ENCODE data around the gene AMT. TPM values are rescaled to one million over a fixed set of nuclear protein-coding genes. Genes with fewer than 3 reads are reported as not detected.
"Not testable (repeated sequence)": the region's sequence is repeated elsewhere in the genome, so short reads cannot be mapped to it uniquely, and the experiment has no call there.

AMT gene
- polyA plus RNA-seq, 4 donors, result 36.3 to 43.5 (median 39.1) TPM

DNA sequence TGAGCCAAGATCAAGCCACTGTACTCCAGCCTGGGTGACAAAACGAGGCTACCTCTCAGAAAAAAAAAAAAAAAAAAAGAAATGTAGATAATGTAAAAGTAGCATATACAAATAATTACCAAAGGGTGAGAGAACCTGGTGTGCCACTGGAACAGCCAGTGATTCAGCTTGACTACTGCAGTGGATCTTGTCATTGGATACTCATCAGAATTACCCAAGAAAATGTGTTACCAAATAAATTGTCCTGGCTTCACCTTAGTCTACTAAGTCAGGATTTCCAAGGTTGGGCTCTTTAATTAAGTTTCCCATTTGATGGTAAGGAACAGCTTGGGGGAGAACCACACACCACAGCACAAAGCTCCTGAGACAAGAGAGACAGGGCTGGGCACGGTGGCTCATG is 5.3 kb upstream of the AMT start:
- DNase-seq (ENCODE audit: low read depth in 4 of 4, low spot score in 3 of 4), result no peak

DNA sequence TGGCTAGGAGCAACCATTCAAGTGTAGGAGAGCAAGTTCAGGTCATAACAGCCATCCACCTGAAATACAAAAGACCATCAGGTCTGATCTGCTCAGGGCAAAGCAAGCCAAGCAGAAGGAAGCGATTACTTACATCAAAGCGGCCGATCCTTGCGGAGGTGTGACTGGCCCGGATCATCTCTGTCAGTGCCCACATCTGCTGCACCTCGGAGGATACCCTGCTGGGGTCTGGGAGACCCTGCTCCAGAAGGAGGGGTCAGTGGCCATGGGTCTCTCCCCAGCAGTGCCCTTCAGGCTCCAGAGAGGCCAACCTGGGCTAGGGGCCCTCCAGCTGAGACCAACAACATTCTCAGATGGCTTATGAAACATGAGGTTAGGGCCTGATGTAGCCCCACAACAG is 2.5 kb upstream of the AMT start:
- no peak for DNase-seq (ENCODE audit: low read depth in 4 of 4, low spot score in 3 of 4)

DNA sequence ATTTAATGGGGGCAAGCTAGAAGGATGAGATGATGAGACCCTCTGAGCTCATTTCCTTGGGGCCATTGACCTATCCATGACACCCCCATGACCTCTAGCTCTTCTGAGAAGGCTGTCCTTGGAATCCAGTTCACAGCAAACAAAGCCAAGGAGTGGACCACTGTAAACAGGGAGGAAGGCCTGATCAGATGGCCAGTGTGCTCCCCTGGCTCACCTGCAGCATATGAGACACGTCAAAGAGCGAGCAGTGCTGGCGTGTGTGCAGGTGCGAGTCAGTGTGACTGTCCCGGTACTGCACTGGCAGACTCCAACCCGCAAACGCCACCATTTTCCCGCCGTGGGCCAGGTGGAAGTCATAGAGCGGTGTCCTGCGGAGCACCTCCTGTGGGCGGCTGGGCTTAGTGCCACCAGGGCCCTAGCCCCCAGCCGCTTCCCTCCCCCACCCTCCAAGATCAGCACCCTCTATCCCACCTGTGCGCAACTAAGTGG is 339 bp downstream of the AMT start:
- DNase-seq (ENCODE audit: low read depth in 4 of 4, low spot score in 3 of 4), result no peak

DNA sequence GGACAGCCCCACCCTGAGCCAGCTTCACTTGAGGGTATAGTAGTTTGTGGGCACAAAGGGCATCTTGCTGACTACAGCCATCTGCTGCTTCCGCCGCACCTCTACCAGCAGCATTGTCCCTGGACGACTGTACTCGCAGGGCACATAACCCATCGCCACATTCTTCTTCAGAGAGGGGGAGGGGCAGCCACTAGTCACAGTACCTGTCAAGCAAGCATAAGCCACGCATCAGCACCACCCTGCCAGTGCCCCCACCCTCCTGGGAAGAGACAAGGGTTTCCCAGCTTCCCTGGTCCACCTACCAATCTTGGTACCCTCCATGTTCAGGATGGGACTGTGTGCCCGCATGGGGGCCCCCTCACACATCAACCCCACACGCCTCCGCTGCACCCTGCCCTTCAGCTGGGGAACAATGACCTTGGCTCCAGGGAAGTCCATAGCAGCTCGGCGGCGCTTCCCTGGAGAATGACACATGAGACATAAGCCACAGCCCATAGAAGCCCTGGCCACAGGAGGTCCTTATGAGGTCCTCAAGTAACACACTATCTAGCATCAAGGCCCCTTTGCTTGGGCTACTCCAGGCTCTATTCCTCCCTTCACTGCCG is 4.7 kb downstream of the AMT start:
- DNase-seq (ENCODE audit: low read depth in 4 of 4, low spot score in 3 of 4), result no peak

DNA sequence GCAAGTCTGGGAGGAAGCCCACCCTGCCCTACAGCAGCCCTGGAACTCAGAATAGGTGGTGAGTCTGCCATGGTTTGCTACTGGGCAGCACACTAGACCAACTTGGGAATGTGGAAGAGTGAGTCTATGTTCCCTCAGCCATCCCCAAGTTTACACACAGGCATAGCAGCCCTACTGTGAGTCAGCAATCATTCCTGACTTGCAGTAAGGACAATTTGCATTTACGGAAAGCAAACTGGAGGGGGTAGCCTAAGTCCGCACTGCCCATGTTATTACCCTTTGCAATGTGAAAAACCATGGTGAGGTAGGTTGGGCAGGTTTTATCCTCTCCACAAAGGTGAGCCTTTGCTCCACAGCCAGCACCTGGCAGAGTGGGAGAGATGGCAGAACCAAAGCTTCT is 5.4 kb downstream of the AMT start:
- DNase-seq (ENCODE audit: low read depth in 4 of 4, low spot score in 3 of 4), result no peak

DNA sequence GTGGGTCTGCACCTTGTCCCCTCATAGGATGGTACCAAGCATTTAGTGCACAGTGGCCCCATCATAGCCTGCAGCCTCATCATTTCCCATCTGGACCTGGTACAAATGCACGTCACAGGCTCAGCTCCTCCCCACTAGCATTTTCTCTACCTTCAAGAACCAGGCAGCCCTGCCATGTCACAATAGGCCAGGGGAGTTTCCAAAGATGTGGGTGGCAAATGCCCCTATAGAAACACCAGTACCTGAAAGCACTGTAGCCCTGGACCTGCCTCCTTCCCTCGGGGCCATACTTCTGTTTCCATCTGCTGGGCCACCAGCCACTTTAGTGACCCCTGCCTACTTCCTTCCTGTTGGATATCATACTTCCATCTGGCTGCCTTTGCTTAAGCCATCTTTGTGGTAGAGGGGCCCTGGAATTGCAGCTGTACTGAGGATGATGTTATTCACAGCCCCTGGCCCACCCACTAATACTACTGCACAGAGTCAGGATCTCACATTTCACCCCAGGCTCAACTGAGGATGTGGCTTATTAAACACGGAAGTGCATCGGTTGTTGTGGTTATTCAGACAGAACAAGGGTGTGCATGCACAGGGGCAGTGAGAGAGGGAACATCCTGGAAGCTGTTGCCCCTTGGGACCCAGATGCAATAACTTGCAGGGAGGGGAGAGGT is 6.2 kb downstream of the AMT start:
- no peak for DNase-seq (ENCODE audit: low read depth in 4 of 4, low spot score in 3 of 4)

DNA sequence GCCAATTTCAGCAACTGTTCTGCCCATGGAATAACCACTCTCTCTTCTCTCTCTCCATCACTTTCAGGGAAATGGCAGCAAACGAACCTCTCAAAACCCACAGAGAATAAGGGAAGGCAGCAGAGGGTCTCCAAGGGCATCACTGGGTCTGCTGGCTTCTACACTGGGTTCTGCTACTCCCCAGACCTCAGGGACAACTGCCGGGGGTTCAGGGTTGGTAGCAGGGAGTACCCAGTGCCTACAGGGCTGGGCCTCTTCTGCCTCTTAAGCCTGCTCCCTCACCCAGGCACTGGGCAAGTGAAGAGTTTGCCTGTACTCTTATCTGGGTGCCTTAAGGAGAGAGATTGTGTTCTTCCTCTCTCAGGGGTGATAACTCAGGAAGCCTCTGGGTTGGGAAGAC is 7.5 kb downstream of the AMT start:
- DNase-seq (ENCODE audit: low read depth in 4 of 4, low spot score in 3 of 4), result no peak

DNA sequence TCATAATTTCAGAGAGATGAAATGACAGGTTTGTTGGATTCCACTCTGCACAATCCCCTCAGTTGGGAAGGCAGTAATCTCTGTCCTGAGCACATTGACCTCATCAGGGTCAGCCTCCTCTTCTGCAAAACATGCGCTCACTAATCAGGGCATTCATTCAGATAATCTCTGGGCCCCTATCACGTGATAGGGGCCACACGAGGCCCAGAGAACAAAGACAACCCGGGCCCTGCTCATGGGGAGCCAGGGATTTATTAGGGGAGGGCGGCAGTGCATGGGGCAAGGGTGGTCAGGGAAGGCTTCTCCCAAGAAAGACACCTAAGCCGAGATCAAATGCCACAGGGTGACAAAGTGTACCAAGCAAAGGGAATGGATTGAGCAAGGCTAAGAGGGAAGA is 8.9 kb downstream of the AMT start:
- DNase-seq (ENCODE audit: low read depth in 4 of 4, low spot score in 3 of 4), result no peak

DNA sequence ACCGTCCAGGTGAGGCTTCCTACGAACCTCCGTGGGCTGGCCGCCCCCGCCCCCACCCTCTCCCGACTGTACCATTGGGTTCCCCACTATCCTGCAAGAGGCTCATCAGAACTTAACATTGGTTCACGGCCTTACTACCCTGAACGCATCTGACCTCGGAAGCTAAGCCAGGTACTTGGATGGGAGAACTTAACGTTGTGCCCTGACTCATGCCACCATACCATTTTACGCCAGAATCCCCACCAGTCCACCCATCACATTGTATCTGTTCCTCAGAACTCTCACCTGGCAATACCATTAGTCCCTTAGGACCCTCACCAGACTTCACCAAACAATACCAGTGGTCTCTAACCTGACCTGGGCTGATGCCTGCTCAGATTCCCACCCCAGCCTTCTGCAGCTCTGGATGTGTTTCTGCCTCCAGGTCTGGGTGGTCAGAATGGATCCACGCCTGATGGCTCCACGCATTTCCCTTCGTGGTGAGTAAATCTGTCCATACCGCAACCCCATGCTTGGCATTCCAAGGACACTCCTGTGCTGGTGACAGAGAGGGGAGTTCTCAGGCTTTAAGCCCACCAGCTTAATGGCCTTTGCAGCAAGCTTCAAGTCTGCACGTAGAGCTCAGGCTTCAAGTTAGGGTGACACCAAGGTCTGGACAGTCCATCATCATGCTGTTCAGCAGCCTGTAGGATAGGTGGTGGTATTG is 9.5 kb downstream of the AMT start:
- no peak for DNase-seq (ENCODE audit: low read depth in 4 of 4, low spot score in 3 of 4)

DNA sequence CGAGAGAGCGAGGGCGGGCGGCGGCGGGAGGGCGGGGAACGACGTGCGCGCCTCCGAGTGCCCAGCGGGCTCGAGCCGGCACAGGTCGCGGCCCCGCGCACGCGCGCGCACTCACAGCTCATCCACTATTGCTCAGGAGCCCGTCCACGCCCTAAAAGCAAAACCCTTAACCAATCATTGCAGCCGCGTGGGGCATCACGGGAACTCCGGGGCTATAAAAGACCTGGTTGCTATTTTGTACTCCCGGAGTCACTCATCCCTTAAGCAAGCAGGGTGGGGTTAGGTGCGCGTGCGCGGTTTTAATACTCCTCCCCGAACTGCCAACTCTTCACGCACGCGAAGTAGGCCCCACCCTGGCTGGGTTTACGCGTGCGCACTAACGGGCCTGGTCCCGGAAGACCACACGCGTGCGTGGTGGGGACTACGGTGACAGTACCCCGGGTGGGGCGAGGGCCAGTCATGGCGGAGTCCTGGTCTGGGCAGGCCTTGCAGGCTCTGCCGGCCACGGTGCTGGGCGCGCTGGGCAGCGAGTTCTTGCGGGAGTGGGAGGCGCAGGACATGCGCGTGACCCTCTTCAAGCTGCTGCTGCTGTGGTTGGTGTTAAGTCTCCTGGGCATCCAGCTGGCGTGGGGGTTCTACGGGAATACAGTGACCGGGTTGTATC is 10.2 kb downstream of the AMT start, which contains the start of the genes RHOA and TCTA:
Gene RHOA, minus strand, starts transcription at position 9 of the 664 bp plus-strand sequence. CDS start 36,387 bp downstream, outside the sequence.
Gene TCTA, plus strand, starts transcription at position 456 of the 664 bp plus-strand sequence. Its CDS starts 4 bp downstream, at position 460.
- DNase-seq (ENCODE audit: low read depth in 4 of 4, low spot score in 3 of 4), result peak; percentile 97 to 100 (median 100)

DNA sequence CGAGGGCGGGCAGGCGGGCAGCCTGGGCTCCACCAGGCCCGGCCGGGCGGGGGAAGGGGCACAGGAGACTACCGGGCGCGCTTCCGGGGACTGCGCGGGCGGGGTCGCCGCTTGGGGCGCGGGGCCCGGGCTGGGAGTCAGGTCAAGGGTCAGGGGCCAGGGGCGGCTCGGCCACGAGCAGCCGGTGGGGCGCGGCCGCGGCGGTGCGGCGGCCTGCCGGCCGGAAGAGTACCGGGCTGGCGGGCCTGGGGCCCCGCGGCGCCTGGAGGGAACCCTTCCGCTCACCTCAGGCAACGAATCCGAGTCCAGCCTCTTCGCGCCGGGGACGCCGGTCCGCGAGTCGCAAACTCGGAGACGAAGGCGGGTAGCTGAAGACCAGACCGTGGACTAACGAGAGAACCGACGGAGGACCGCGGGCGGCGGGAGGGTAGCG is 10.7 kb downstream of the AMT start:
- no peak for DNase-seq (ENCODE audit: low read depth in 4 of 4, low spot score in 3 of 4)

DNA sequence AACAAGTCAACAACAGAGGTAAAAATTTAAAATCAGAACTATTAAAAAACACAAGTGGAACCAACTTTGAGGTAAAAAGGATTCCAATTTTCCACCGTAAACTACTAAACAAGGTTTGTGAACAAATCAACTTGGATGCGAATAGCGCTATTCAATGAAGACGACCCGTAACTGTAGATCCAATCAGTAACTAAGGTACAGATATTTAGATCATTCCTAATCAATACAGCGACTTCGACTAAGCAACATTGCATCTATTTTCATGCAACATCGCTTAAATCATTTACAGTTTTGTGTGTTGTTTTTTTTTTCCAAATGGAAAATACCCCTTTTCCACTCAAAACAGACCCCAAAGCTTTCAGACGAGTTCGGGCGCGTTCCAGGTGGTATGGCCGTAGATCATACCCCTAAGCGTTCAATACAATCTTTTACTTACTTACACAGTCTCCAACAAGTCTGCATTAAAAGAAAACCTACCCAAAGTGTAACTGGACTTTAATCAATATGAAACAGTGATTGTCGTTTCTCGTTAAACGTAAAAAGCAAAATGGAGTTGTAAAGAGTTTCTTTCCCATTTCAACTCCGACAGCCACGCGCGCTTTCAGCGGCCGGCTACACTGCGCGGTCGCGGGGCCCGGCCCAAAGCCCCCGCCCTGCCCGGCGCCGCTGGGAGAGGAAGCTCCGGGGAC is 11.3 kb downstream of the AMT start:
- DNase-seq (ENCODE audit: low read depth in 4 of 4, low spot score in 3 of 4), result no peak

DNA sequence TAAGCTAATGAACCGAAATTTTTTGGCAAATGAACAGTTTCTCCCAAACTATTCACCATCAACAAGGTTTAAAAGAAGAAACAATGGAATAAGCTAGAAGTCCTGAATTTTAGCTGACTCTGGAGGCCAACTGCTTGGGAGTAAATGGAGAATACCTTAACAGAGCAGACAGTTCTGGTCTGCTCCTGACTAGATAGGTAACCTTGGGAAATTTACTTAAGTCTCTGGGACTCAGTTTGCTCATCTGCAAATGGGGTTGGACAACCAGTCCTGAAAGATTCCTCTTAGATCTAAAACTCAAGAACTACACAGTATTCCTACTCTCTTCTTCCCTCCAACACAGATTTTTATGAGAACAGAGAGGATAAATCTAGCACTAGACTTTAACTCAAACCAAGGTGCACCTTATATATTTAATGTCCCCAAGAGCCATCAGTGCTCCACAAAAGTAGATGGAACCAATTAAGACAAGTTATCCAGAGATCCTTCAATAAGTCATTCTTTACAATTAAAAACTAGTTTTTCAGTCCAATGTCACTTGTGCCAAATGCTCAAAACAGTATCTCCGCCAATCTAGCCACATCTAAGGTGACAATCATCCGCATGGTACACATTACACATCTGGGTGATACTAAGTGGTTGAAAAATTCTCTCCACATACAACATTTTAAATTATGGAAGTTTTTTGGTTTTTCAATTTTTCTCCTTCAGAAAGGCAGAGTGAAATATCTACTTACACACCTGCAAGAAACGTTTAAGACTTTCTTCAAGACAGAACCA is 12.0 kb downstream of the AMT start:
- no peak for DNase-seq (ENCODE audit: low read depth in 4 of 4, low spot score in 3 of 4)

DNA sequence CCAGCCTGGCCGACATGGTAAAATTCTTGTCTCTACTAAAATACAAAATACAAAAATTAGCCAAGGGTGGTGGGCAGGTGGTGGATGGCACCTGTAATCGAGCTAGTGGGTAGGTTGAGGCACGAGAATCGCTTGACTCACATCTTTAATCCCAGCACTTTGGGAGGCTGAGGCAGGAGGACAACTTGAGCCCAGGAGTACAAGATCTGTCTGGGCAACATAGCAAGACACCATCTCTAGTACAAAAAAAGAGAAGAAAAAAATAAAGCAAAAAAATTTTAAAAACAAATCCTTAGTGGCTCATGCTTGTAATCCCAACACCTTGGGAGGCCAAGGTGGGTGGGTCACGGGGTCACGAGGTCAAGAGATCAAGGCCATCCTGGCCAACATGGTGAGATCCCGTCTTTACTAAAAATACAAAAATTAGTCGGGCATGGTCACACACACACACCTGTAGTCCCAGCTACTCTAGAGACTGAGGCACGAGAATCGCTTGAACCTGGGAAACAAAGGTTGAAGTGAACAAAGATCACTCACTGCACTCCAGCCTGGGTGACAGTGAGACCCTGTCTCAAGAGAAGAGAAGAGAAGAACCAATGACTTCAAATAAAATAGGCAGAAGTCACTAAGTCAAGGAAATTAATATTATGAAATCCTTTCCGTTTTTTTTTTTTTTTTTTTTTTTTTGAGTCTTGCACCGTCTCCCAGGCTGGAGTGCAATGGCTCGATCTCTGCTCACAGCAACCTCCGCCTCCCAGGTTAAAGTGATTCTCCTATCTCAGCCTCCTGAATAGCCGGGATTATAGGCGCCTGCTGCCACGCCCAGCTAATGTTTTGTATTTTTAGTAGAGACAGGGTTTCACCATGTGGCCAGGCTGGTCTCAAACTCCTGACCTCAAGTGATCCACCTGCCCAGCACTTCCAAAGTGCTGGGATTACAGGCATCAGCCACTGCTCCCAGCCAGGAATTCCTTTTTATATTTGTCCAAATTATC is 15.4 kb downstream of the AMT start:
- DNase-seq (ENCODE audit: low read depth in 4 of 4, low spot score in 3 of 4), result no peak

DNA sequence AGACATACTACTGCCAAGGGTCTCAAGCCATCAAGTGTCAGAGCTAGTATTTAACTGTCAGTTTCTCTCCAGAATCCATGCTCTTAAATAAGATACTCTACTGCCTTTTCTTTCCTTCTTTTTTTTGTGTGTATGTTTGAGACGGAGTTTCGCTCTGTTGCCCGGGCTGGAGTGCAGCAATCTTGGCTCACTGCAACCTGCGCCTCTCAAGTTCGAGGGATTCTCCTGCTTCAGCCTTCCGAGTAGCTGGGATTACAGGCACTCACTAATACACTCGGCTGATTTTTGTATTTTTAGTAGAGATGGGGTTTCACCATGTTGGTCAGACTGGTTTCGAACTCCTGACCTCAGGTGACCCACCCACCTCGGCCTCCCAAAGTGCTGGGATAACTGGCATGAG is 16.7 kb downstream of the AMT start:
- DNase-seq (ENCODE audit: low read depth in 4 of 4, low spot score in 3 of 4), result not testable (repeated sequence)

DNA sequence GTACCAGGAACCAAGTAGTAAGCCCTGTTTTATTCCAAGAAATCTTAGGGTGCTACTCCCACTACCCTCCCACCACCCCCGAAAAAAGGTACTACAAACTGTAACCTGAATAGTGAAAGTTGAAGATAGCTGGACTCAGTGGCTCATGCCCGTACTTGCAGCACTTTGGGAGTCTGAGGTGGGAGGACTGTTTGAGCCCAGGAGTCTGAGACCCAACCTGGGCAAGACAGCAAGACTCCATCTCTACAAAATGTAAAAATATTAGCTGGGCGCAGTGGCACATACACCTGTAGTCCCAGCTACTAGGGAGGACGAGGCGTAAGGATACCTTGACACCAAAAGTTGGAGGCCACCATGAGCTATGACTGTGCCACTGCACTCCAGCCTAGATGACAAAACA is 18.4 kb downstream of the AMT start:
- no peak for DNase-seq (ENCODE audit: low read depth in 4 of 4, low spot score in 3 of 4)

DNA sequence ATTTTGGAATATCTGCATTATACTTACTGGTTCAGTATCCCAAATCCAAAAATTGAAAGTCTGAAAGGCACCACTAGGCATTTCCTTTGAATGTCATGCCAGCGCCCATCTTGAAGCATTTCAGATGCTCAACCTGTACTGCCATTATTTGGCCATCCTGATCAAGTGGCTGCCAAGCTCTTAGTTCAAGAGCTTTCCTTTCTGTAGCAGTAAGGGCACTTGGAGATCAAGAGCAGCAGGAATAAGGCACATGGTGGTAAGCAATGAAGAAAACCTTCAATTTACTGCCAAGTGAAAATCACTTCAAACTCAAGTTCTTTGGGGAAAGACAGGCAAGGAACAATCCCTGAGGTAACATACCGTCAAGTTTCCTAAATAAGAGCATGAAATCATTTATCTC is 20.5 kb downstream of the AMT start:
- no peak for DNase-seq (ENCODE audit: low read depth in 4 of 4, low spot score in 3 of 4)

DNA sequence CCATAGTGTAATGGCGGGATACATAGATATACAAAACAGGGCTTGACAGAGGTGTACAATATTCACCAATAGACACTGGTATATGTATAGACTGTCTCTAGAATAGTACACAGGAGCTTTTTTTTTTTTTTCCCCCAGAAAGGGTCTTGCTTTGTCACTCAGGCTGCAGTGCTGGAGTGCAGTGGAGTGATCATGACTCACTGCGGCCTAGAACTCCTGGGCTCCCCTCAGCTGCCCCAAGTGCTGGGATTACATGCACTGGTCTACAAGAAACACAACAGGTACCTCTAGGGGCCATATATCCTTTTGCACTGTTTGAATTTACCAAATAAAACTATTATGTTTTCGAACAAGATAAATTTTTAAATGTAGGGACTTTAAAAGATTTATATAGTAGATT is 22.8 kb downstream of the AMT start:
- no peak for DNase-seq (ENCODE audit: low read depth in 4 of 4, low spot score in 3 of 4)

DNA sequence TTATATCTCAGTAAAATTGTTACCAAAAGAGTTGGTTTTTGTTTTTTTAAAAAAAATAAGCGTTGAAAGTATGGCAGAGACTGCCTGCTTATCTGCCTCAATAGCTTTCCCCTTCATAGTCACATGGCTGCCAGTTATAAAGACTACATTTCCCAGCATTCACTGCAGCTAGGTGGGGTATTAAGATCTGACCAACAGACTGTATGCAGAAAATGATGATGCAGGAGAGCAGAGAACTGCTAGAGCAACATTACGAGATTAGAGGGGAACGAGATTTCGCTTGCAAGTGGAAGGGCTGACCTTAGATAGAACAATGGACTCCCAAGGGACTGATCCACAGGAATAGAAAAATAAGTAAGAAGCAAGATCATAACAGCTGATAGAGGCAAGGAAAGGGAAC is 24.8 kb downstream of the AMT start:
- DNase-seq (ENCODE audit: low read depth in 4 of 4, low spot score in 3 of 4), result no peak
